HG03280 (cell line): ENCODE data around the gene ARMH3.

Experiments used
- ATAC-seq: cut with Tn5 transposase; IDR thresholded peaks from one replicate; pipeline ENCODE4 v1.9.1; 2021; ENCODE audit warnings: mild to moderate bottlenecking, moderate library complexity; ENCODE audit not compliant: unreplicated experiment

The ARMH3 gene

DNA sequence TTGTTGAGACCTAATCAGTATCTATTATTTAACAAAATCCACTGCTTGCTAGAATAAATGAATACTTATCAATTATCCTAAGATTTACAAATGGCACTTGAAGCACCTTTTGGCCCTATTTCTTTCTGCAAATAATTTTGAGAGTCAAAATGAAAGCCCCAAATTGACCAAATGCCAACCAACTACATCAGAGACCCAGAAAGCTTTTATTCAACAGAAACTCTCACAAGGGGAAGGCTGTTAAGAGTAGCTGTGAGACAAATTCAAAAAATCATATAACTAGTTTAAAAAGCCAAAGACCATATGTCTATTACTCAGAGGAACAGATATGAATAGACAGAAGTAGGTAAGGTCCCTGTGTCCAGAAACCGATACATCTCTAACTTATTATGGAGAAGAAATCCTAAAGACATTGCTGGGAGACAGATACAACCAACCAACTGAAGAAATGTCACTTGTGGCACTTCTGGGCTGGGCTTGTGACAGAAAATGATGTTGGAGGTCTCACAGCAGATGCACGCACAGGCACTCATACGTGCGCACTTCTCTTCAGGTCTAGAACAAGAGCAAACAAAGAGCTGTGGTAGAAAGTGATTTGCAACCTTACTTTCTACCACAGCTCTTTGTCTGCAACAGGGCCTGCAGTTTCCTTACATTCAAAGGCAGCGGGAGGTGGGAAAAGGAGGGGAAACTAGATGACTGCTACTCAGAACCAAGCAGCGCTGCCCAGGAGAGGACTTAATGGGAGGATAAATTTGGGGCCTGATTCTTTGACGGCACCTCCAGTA, 153.7 kb downstream of the ARMH3 start:
- ATAC-seq: peak; percentile 33

DNA sequence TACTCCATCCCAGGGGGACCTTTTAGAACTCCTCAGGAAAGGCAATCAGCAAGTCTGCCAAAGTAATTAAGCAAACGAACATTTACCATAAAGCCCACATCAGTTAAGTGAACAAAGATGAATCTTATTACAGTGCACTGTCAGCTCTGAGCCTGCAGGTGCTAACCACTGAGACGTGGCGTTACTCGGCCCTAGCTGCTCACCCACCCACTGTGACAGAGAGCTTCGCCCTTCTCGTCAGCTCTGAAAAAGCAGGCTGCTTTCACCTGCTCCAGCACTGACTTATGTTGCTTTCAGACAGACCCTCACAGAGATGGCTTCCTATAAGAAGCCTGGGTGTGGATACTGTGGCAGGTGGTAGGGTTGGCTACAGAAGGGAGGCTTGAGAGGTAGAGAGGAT, 154.6 kb downstream of the ARMH3 start:
- ATAC-seq: peak; percentile 56

DNA sequence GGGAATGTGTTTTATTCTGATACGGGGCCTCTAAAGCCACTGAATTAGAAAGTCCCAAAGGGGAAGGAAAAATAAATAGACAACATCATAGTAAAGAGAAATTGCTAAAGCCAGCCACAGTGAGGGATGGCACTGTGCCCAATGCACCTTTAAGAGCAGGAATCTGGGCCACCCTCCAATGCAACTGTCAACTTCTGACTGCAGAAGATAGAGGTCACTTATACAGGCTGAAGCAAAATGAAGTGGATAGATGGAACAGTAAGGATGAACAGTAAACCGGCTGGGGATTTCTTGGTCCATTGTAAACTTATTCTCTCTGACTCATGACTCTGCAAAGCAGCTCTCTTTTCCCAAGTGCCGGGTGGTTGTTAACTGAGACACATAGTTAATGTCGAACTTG, 158.3 kb downstream of the ARMH3 start:
- ATAC-seq: no peak

GRCh38 chr10:101896225-101896877, 159.6 kb downstream of the ARMH3 start:
- ATAC-seq: no peak

DNA sequence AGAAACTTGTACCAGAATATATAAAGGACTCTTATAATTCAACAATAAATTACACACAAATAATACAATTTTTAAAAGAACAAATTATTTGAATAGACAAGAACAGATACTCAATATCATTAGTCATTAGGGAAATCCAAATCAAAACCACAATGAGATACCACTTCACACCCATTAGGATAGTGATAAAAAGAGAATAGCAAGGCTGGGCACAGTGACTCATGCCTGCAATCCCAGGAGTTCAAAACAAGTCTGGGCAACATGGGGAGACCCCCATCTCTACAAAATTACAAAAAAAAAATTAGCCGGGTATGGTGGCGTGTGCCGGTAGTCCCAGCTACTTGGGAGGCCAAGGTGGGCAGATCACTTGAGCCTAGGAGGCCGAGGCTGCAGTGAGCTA, 160.2 kb downstream of the ARMH3 start:
- ATAC-seq: no peak

GRCh38 chr10:101894742-101895141, 161.2 kb downstream of the ARMH3 start:
- no peak for ATAC-seq

GRCh38 chr10:101894266-101894665, 161.7 kb downstream of the ARMH3 start:
- ATAC-seq: no peak

DNA sequence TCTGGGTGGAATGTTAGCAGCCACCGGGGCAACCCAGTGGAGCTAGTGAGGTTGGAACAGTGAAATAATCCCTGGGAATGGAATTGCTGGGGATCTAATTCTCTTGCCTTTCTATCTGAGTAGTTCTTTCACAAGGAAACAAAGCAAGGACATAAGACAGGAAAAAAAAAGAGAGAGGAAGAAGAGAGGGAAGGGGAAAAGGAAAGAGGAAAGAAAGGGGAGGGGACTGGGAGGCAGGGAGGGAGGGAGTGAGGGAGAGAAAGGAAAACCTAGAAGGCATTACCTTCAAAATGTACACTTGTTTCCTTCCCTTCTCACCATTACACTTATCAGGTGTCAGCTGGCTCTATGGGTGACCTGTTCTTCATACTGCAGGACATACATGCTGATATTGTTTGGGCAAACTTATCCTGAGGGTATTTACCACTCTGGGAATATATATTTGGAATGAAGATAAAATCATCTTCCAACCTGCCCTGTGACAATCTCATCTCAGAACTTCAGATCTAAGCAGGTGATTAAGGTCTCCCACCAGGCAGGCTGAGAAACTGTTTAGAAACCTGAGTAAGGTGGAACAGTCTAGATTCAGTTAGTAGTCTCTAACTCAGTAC, 162.4 kb downstream of the ARMH3 start:
- no peak for ATAC-seq

- no peak for ATAC-seq
Measured at GRCh38 chr10:101892782-101893391, 163.1 kb downstream of the ARMH3 start.

DNA sequence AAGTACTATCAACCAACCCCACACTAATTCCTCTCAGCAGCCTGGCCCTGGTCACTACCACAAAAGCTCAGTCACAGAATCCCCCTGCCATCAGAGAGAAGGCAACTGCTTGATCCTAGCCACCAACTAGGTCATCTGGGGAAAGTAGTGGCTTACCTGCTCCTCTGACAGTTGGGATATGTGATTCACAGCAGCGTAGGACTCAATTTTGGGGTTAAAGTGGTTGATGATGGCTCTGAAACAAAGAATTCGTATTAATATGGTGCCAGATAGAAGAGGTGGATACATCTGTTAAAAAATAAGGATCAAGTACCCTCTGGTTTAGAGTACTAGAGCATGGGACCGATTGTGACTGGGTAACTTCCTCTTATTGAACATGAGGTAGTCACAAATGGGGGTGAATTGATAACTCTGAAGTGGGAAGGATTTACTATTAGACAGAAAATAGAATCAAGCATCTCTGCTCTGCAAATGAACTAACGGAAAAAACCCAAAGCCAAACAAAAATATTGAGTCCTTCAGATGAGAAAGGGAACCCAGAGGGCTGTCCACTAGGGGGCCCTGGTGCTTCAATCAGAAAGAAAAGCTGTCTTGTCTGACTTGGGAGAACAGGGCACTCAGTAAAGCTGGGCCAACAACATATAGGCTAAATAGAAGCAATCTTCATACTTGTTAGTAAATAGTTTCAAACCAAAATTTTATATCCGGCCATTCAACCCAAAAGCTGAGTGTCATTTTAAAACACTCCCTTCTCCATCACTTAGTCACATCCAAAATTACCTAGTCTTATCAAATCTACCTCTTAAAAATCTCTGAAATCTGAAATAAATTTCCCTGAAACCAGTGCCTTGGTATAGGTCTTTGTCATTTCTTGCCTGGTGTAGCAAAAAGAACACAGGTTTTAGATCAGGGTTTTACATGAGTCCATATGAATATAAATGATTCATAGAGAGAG, 166.4 kb downstream of the ARMH3 start:
- ATAC-seq: peak; percentile 66

DNA sequence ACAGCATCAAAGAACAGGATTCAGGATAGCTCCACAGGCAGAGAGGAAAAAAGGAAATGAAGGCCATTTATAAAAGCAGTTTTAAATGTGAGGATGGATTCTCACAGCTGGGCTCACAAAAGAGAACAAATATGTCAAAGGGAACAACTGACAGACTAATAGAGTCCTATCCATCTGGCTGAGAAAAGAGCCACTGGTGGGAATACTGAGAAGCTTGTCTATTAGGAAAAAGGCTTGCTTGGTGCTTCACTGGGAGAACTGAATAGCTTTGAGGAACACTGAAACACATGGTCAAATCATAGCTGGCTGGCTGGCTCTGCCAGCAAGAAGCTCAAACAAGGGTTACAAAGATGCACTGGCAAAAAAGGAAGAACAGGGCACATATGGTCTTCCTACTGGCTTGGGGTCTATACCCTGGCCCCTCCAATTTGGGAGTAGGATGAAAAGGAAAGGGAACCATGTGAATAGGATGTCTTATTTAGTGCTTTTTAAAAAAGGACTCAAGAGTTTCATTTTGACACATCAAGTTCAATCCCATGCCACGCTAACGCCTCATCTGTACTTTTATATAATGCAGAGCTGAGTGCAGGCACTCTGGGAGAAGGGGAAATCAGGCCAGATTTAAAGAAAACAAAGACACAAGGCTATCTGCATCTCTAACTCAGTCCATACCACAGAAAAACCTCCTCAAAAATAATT, 167.6 kb downstream of the ARMH3 start:
- ATAC-seq: no peak

DNA sequence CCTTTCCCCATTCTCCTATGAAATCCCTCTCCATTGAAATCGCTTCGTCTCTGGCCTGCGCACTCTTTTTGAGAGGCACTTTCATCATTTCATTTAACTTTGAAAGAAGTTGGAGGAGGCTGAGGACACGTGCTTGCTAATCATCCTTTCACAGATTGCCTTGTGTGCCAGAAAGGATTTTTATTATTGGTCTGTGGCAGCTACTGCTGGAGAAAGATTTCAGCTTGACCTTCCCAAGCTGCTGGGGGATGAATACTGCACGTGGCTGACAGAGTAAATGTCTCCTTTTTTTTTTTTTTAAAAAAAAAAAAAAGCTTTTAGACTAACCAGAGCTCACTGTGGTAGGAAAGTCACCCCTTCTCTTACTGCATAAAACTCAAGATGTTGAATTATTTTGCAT, 168.2 kb downstream of the ARMH3 start:
- ATAC-seq: no peak

DNA sequence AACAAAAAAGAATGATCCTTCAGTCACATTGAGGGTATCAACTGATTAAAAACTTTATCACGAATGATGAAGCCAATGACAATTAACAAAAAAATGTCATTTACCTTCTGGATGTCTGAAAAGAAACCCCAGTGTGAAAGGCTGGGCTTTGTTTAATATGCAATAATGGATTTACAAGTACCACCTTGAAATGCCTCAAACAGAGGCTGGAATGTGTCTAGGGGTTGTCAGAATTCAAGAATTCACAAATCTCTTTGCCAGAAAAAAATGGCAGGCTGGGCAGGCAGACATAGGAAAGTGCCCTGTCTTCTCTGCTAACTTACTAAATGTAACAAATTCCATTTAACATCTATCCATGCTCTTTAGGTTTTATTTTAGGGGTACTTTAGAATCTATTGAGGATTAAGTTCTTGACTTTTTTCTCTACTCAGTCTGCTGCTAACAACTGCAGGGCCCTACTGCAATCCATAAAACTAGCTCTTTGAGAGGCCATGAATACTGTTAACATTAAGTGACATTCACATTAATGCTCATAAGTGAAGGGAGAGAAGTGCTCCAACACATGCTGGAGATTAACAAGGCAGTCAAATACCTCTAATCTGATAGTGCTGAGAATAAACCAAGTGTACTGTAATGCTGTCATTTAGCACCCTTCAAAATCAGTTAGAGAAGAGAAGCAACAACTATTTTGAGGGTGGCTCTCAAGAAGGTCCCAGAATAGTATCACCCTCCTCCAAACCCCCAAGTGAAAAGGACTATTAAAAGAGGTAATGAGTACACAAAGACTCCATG, 169.3 kb downstream of the ARMH3 start:
- ATAC-seq: no peak

DNA sequence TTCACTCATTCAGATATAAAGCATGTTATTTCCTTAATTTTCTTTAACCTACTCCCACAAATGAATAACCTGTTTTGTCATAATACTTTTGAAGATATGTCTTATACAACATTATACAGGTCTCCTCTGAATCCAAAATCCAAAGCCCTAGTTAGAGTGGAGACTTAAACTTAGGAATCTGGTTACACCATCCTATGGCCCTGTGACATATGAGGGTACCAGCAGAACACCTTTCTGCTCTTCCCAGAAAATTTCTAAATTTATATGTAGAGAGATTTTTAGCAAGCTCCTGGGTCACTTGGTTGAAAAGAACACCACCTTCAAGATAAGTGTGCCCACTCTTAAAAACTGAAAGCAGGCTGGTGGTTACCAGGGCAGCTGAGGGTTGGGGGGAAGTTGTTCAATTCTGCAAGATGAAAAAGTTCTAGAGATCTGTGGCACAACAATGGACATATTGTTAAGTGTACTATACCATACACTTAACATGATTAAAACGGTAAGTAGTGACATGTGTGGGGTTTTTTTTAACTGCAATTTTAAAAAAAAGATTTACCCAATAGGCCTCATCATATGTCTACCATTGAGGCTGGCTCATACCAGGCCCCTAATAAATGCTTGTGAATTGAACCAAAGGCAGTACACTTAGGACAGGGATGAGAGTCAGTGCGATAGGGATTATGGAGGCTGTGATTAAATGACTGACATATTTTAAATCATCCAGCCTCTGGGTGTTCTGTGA, 174.8 kb downstream of the ARMH3 start:
- no peak for ATAC-seq

DNA sequence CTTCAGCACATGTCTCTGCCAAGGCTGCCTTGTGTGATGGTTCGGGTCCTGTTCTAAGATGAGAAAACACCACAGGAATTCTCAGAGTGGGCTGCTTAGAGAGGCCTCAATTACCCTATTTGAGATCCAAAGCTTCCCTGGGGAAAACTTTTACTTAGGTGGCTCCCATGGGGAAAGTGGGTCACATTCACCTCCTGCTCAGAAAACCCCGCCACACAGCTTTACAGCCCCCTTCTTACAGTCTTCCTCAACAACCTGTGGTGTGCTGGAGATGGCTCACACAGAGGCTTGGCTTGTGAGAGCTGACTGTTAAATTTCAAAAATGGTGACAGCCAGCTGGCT, 175.8 kb downstream of the ARMH3 start:
- no peak for ATAC-seq

DNA sequence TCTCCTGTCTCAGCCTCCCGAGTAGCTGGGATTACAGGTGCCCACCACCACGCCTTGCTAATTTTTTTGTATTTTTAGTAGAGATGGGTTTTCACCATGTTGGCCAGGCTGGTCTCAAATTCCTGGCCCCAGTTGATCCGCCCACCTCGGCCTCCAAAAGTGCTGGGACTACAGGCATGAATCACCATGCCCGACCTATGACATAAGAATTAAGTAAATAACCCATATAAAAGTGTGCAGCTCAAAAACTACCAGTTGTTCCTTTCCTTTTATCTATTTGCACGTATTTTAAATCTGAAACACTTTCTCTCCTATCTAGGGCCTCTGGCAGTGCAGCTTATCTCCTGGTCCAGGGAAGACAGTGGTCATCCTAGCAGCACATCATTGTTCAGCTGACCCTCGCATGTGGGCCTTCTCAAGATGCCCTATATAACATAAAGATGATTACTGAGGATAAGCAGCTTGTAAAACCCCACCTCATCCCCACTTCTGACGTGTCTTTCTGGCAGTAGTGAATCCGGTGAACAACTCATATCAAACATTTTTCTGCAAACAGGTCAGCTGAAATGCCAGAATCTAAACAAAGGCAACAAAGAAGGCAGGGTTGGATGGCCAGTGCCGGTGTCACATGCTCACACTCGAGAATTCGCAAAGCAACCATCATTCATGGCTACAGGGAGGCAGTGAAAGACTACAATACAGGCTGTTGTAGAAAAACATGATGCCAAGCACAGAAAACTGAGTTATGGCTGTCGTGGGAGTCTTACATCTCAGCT, 176.3 kb downstream of the ARMH3 start:
- ATAC-seq: no peak

DNA sequence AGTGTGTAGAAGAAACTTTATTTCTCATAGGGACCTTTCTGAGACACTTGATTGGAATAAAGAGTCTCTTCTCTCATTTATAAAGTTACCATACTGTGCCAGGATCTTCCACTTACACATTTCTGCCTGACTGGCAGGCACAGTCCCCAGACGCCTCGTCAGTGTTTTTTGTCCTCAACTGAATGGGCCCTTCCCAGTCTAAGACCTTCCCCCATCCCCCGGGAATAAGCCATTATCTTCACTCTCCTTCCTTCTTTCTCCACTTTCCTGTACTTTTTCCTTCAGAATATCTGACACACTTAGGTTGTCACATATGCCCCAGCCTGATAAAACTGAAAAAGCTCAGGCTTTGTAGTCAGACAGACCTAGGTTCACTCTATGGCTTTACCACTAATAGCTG, 177.1 kb downstream of the ARMH3 start:
- ATAC-seq: no peak
